Thoracic aorta (tissue), 2 donors: ENCODE measurements around the gene IER5. TPM values are rescaled to one million over a fixed set of nuclear protein-coding genes. Genes with fewer than 3 reads are reported as not detected.

Experiments used
- ATAC-seq: fragments of 150-250 bp; one replicate; pipeline ENCODE4 v1.8.0; 2017; ENCODE audit warnings: low read depth; ENCODE audit not compliant: insufficient number of reproducible peaks, low FRiP score
- DNase-seq: peaks from one replicate; pipeline ENCODE4 v3.0.0-alpha.2; 2020; ENCODE audit warnings: low spot score
- H3K27ac ChIP-seq, 2 donors: fragments of 200-600 bp; sonication (generic); 1 replicate in 1 of 2; 2 replicates in 1 of 2; pipeline ENCODE4 v1.5.1; 2016; ENCODE audit warnings: mild to moderate bottlenecking in 2 of 2, moderate library complexity in 2 of 2
- H3K27me3 ChIP-seq: fragments of 200-600 bp; sonication (generic); replicated peaks from 2 replicates; pipeline ENCODE4 v1.6.0; 2016; ENCODE audit warnings: mild to moderate bottlenecking; ENCODE audit not compliant: insufficient read depth
- H3K36me3 ChIP-seq: fragments of 200-600 bp; sonication (generic); one replicate; pipeline ENCODE4 v1.5.1; 2016
- H3K4me1 ChIP-seq, 2 donors: fragments of 200-600 bp; sonication (generic); 1 replicate in 1 of 2; 2 replicates in 1 of 2; pipeline versions ENCODE4 v1.5.1 to v1.6.0; 2016; ENCODE audit warnings: low read depth in 2 of 2, mild to moderate bottlenecking in 1 of 2; ENCODE audit not compliant: control insufficient read depth in 1 of 2
- H3K4me3 ChIP-seq: fragments of 200-600 bp; sonication (generic); 2 replicates; pipeline ENCODE4 v1.5.1; 2016; ENCODE audit warnings: mild to moderate bottlenecking
- H3K9me3 ChIP-seq: fragments of 200-600 bp; sonication (generic); 2 replicates; pipeline ENCODE4 v1.5.1; 2016
- CTCF ChIP-seq: fragments of 200-600 bp; sonication (generic); IDR thresholded peaks from one replicate; pipeline ENCODE4 v1.5.1; 2019; ENCODE audit warnings: antibody characterized with exemption
- total RNA-seq, 2 donors: library from RNA; depleted of rRNA; stranded (reverse); fragments of >200 nt; gene quantifications; one replicate each; pipeline versions ENCODE4 v1.1.0 to v1.2.3, GENCODE V29; 2016

Gene IER5
- total RNA-seq, 2 donors from 2014 or later, result 20.2 to 55.8 TPM

DNA sequence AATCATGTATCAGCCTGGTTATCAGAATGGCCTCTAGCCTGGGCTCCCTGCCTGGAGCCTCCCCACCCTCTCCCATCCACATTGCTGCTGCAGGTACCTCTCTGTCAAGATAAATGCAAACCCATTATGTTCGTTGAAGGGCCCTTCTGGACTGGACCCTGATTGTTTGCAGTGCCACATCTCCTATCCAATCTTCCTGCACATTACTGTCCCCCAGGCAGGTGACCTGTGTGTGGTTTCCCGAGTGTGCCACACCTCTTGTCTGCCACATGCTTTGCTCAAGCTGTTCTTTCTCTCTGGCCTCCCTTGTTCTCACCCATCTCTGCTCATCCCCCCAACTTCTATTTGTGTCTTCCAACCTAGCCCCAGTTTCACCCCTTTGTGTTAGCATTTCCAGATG is 32.4 kb downstream of the IER5 start:
- Histone ChIP-seq H3K36me3 (no peaks in the 10 kb centered on the region), H3K27me3 (no peaks in the 10 kb centered on the region), H3K27ac (no peak overlapping the region), H3K9me3 (no peaks in the 10 kb centered on the region), H3K4me1 (no peaks in the 10 kb centered on the region), H3K4me3 (no peak overlapping the region)
- TF ChIP-seq CTCF, result no peak
- no peak for DNase-seq
- no peak for ATAC-seq

DNA sequence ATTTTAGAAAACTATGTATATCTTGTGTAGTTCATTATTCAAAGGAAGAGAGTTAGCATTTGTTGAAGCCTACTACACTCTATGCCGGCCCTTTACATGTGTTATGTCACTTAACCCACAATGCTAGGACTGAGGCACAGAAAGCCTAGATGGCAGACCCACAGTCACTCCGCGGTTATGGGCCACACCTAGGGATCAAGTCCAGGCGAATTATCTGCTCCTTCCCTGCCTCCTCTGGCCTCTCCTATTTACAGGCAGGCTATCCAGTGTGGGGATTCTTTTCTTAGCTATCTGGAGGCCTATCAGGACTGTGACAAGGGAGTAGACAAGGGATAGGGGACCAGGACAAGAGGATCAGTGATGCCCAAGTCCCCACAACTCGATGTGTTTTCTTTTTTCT is 33.0 kb downstream of the IER5 start:
- no peak for TF ChIP-seq CTCF

DNA sequence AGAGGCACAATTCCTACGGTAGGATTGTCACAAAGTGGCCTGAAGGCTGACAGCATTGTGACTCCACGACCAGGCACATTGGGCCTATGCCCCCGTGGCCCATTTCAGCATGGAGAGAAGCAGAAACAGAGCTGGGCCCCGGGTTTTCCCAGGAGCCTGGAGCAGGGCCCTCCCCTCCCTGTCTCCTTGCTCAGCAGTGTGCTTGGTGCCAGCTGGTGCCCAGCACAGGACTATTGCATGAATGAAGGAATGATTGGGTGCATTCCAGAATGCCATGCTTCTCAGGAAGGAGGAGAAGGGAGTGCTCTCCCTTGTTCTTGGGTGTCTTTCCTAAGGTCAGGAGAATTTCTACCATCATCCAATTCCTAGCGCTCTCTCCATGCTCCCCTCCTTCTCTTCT is 33.7 kb downstream of the IER5 start:
- DNase-seq, result no peak
- Histone ChIP-seq H3K9me3 (no peaks in the 10 kb centered on the region), H3K27me3 (no peaks in the 10 kb centered on the region), H3K27ac (no peak overlapping the region), H3K4me3 (no peak overlapping the region), H3K4me1 (peaks cover 0 to 5% of the 10 kb centered on the region in 2 donors), H3K36me3 (no peaks in the 10 kb centered on the region)
- no peak for ATAC-seq
- TF ChIP-seq CTCF, result no peak

More for the DNA sequence above, 33.0 kb downstream of the IER5 start:
- no peaks in the 10 kb centered on the region for H3K27me3 ChIP-seq
- H3K4me3 ChIP-seq, result no peak overlapping the region
- H3K9me3 ChIP-seq, result no peaks in the 10 kb centered on the region
- ATAC-seq (no peak), DNase-seq (no peak)
- no peaks in the 10 kb centered on the region for H3K36me3 ChIP-seq
- H3K4me1 ChIP-seq, result no peaks in the 10 kb centered on the region
- no peak overlapping the region for H3K27ac ChIP-seq

- ATAC-seq, result no peak
- DNase-seq, result no peak
- no peak for TF ChIP-seq CTCF
- no peaks in the 10 kb centered on the region for H3K9me3 ChIP-seq
- no peaks in the 10 kb centered on the region for H3K36me3 ChIP-seq
- H3K4me1 ChIP-seq, result peaks cover 0 to 8% of the 10 kb centered on the region in 2 donors
- H3K4me3 ChIP-seq, result no peak overlapping the region
- no peaks in the 10 kb centered on the region for H3K27me3 ChIP-seq
- no peak overlapping the region for H3K27ac ChIP-seq
Measured at GRCh38 chr1:181123173-181123572, 34.7 kb downstream of the IER5 start.

DNA sequence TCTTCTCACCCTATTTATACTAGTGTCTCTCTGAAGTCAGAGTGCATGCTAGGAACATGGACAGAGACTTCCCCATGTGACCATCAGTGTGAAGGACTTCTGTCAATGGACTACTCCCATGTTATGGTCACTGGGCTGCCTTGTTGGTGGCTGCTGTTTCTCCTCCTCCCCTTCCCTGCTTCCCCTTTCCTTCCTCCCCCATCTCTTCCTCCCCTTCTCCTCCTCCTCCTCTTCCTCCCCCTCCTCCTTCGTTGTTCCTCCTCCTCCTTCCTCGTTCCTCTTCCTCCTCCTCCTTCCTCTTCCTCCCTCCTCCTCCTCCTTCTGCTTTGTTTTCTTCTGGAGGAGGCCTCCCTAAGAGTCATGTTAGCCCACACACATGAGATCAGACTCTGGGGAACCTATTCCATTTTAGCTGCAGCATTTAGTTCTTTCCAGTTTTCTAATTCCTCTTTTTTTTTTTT is 35.8 kb downstream of the IER5 start:
- Histone ChIP-seq H3K4me1 (peaks cover 8 to 19% of the 10 kb centered on the region in 2 donors), H3K27me3 (no peaks in the 10 kb centered on the region), H3K27ac (no peak overlapping the region), H3K36me3 (no peaks in the 10 kb centered on the region), H3K9me3 (no peaks in the 10 kb centered on the region), H3K4me3 (no peak overlapping the region)
- no peak for TF ChIP-seq CTCF
- DNase-seq, result no peak
- no peak for ATAC-seq
